Measurements from ENCODE around the gene ZNF575. TPM values are rescaled to one million over a fixed set of nuclear protein-coding genes. Genes with fewer than 3 reads are reported as not detected.
A peak's percentile ranks its signal among the peaks of the same experiment; 100 is the strongest.

ZNF575 gene
- total and polyA plus RNA-seq, 2 experiments from 2014 or later, result 0.10 to 0.65 TPM

- peak within 1 kb of the TSS; percentile 96 for H3K4me3 ChIP-seq
- H3K36me3 Mint-ChIP-seq (ENCODE audit: low read depth), result no peaks in the 10 kb centered on the region
- H3K27me3 ChIP-seq (ENCODE audit: insufficient read depth), result peaks cover 37% of the 10 kb centered on the region
- H3K4me1 Mint-ChIP-seq, result peaks cover 11% of the 10 kb centered on the region
- H4K20me1 ChIP-seq (replicated peaks; ENCODE audit: insufficient read depth), result no peaks in the 10 kb centered on the region
- no peak within 1 kb of the TSS for H3K27ac Mint-ChIP-seq
- H3K79me2 ChIP-seq (replicated peaks; ENCODE audit: insufficient read depth), result no peaks in the 10 kb centered on the region
- TF ChIP-seq CREB1 (CRISPR knock-in tag; IDR thresholded peaks at IDR 0.05; ENCODE audit: low read depth) (0 out of 2 replicates have a peak, but pooled peaks have one; percentile 10), EZH2 (IDR thresholded peaks at IDR 0.05; ENCODE audit: low read depth, unreplicated experiment) (peak; percentile 7), POLR2AphosphoS5 (IDR thresholded peaks at IDR 0.05; ENCODE audit: low read depth) (peak; percentile 90), JUNB (IDR thresholded peaks at IDR 0.05; ENCODE audit: unreplicated experiment) (no peak)
- no peaks in the 10 kb centered on the region for H3K9me3 Mint-ChIP-seq
- H2AFZ ChIP-seq, result peak within 1 kb of the TSS; percentile 96
- peaks cover 23% of the 10 kb centered on the region for H3K27me3 Mint-ChIP-seq (ENCODE audit: insufficient read depth, low read depth, poor library complexity)
- DNase-seq (ENCODE audit: low spot score) (peak; percentile 89), ATAC-seq (peak; percentile 89)
- no peaks in the 10 kb centered on the region for H3K36me3 ChIP-seq (ENCODE audit: insufficient read depth)
- H3K4me3 Mint-ChIP-seq, result peak within 1 kb of the TSS; percentile 88
- peaks cover 3% of the 10 kb centered on the region; the same call in 1 of the 2 replicates for H3F3A ChIP-seq (replicated peaks; ENCODE audit: low read depth)
- H3K4me2 ChIP-seq, result peak within 1 kb of the TSS; percentile 96
- H3K9me2 ChIP-seq (ENCODE audit: insufficient read depth), result no peaks in the 10 kb centered on the region
- H3K4me1 ChIP-seq (ENCODE audit: insufficient read depth), result peaks cover 8% of the 10 kb centered on the region; the same call in 1 of the 2 replicates
- no peak within 1 kb of the TSS for H3K27ac ChIP-seq (ENCODE audit: low read depth)
Measured at GRCh38 chr19:43526884-43527859, 5.8 kb upstream of the ZNF575 start, which contains the start of gene ETHE1. Gene ETHE1, minus strand, starts transcription at chr19:43527201. Its CDS starts 24 bp downstream, at chr19:43527177.

GRCh38 chr19:43527860-43528622 lies 4.9 kb upstream of the ZNF575 start:
- H3K4me1 ChIP-seq (ENCODE audit: insufficient read depth), result peaks cover 8% of the 10 kb centered on the region; the same call in 1 of the 2 replicates
- H3K4me2 ChIP-seq, result no peak overlapping the region
- ATAC-seq (no peak), DNase-seq (ENCODE audit: low spot score) (no peak)
- peaks cover 37% of the 10 kb centered on the region for H3K27me3 ChIP-seq (ENCODE audit: insufficient read depth)
- H3K27me3 Mint-ChIP-seq (ENCODE audit: insufficient read depth, low read depth, poor library complexity), result peaks cover 24% of the 10 kb centered on the region
- H3K4me3 Mint-ChIP-seq, result no peak overlapping the region
- H3K9me3 Mint-ChIP-seq, result no peaks in the 10 kb centered on the region
- no peaks in the 10 kb centered on the region for H3K36me3 ChIP-seq (ENCODE audit: insufficient read depth)
- H3K4me1 Mint-ChIP-seq, result peaks cover 11% of the 10 kb centered on the region
- no peaks in the 10 kb centered on the region for H3K9me2 ChIP-seq (ENCODE audit: insufficient read depth)
- H3K27ac Mint-ChIP-seq, result no peak overlapping the region
- no peaks in the 10 kb centered on the region for H3K79me2 ChIP-seq (replicated peaks; ENCODE audit: insufficient read depth)
- H3K27ac ChIP-seq (ENCODE audit: low read depth), result no peak overlapping the region
- peaks cover 8% of the 10 kb centered on the region; the same call in 1 of the 2 replicates for H3F3A ChIP-seq (replicated peaks; ENCODE audit: low read depth)
- no peaks in the 10 kb centered on the region for H4K20me1 ChIP-seq (replicated peaks; ENCODE audit: insufficient read depth)
- H2AFZ ChIP-seq, result no peak overlapping the region
- no peak overlapping the region for H3K4me3 ChIP-seq
- TF ChIP-seq JUNB (IDR thresholded peaks at IDR 0.05; ENCODE audit: unreplicated experiment), result no peak
- TF ChIP-seq ETS1 (IDR thresholded peaks at IDR 0.05), result no peak
- no peak for TF ChIP-seq EZH2 (IDR thresholded peaks at IDR 0.05; ENCODE audit: low read depth, unreplicated experiment)
- no peaks in the 10 kb centered on the region for H3K36me3 Mint-ChIP-seq (ENCODE audit: low read depth)

All from GM23338 (cell line).